Calu3 (cell line): ENCODE measurements around the gene PRRC2C. TPM values are rescaled to one million over a fixed set of nuclear protein-coding genes. Genes with fewer than 3 reads are reported as not detected.
"Not testable (repeated sequence)": the region's sequence is repeated elsewhere in the genome, so short reads cannot be mapped to it uniquely, and the experiment has no call there.

ENCODE experiments used
- Bru-seq: library from RNA; stranded (reverse); fragments of 400-500 nt; gene quantifications from one replicate; lab custom pipeline; 2021; lab: Mats Ljungman, UMichigan
- BruChase-seq, 2 experiments: library from RNA; stranded (reverse); fragments of 400-500 nt; gene quantifications; one replicate each; lab custom pipeline; 2021; lab: Mats Ljungman, UMichigan
- BruUV-seq: library from RNA; stranded (reverse); fragments of 400-500 nt; replicated peaks from 2 replicates; lab custom pipeline; 2021; lab: Mats Ljungman, UMichigan
- CTCF ChIA-PET: fragments of 300-600 bp; sonication (Branson Sonifier 250); formaldehyde crosslinking; loops from one replicate; lab custom pipeline; 2022; ENCODE audit warnings: antibody characterized with exemption; lab: Charles Lee
- DNase-seq: peaks from one replicate; pipeline ENCODE4 v3.0.0; 2022
- H3K27ac Mint-ChIP-seq: one replicate; pipeline ENCODE4 v1.8.0; 2022; ENCODE audit warnings: mixed read lengths; ENCODE audit not compliant: unreplicated experiment
- H3K27me3 Mint-ChIP-seq: one replicate; pipeline ENCODE4 v1.8.0; 2022; ENCODE audit warnings: mixed read lengths; ENCODE audit not compliant: unreplicated experiment
- H3K36me3 Mint-ChIP-seq: one replicate; pipeline ENCODE4 v1.8.0; 2022; ENCODE audit warnings: mild to moderate bottlenecking, moderate library complexity, mixed read lengths; ENCODE audit not compliant: insufficient read depth, unreplicated experiment
- H3K4me1 Mint-ChIP-seq: one replicate; pipeline ENCODE4 v1.8.0; 2022; ENCODE audit warnings: mild to moderate bottlenecking, low read depth, mixed read lengths; ENCODE audit not compliant: unreplicated experiment
- H3K4me3 Mint-ChIP-seq: one replicate; pipeline ENCODE4 v1.8.0; 2022; ENCODE audit warnings: mild to moderate bottlenecking, low read depth, moderate library complexity, mixed read lengths; ENCODE audit not compliant: unreplicated experiment
- H3K9me3 Mint-ChIP-seq: one replicate; pipeline ENCODE4 v1.8.0; 2022; ENCODE audit warnings: low read depth, mixed read lengths; ENCODE audit not compliant: unreplicated experiment
- CTCF ChIP-seq: fragments of 200-600 bp; IDR thresholded peaks from one replicate; pipeline ENCODE4 v1.8.0; 2022; ENCODE audit warnings: antibody characterized with exemption; ENCODE audit not compliant: unreplicated experiment
- intact Hi-C: fragments of 100-400 bp; cut with micrococcal nuclease; formaldehyde crosslinking; loops from one replicate; pipeline ENCODE4 v1.10.0; 2022; ENCODE audit not compliant: unreplicated experiment
- long read RNA-seq: library from polyadenylated mRNA; stranded (forward); transcript quantifications from one replicate; pipeline ENCODE4 v2.0.0, GENCODE V29; 2022
- total RNA-seq: library from RNA; stranded (reverse); gene quantifications from 2 replicates; pipeline ENCODE4 v1.2.3, GENCODE V29; 2022

The PRRC2C gene
- 227 and 238 TPM in 2 replicates for total RNA-seq
- Bru-seq, nascent RNA: percentile 98 among the genes with signal in this experiment
- BruChase-seq, experiment 1, labeled RNA remaining after a 6-hour chase: percentile 98 among the genes with signal in this experiment
- BruChase-seq, experiment 2, labeled RNA remaining after a 2-hour chase: percentile 98 among the genes with signal in this experiment
- long read RNA-seq, partial matches to known transcripts: 27 of 40 reads
- long read RNA-seq, other reads (novel, unspliced or antisense): 13 of 40 reads

DNA sequence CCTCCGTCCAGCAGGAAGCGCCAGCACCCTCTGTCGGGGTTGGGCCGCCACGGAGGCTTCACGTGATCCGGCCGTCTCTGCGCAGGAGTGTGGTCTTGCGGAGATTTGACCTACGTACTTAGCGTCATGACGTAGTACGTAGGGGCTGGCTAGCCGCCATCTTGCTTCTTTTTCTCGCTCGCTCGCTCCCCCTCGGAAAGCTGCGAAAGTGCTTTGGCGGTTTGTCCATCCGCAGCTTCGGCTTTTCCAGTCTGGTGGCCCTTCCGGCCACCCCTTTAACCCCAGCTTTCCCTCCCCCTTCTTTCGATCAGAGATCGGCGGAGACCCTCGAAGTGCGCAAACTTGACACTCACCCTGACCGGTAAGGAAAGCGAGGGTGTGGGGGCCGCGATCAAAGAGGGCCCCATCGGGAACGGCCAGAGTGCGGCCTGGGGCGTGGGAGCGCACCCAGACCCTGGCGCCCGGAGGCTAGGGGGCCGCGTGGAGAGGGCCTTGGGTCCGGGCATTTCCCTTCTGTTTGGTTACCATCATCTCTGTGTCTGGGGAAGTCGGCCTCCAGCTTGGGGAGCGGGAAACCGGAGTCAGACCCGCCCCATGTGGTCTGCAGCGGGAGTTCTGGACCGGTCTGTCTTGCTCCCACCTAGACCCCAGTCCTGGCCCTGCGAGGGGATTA, at the start of gene PRRC2C:
PRRC2C (plus strand) TSS at position 156 of the 673 bp plus-strand sequence. CDS start 26,559 bp downstream, outside the sequence.
- DNase-seq: peak; percentile 96

GRCh38 chr1:171438441-171438840, 46.9 kb upstream of the PRRC2C start:
- Mint-ChIP-seq H3K27ac (peak overlapping the region; percentile 41), H3K4me3 (no peak overlapping the region), H3K9me3 (peaks cover 2% of the 10 kb centered on the region), H3K4me1 (peaks cover 57% of the 10 kb centered on the region), H3K36me3 (no peaks in the 10 kb centered on the region), H3K27me3 (no peaks in the 10 kb centered on the region)
- intact Hi-C loops: no loop called here
- no TSS peak for BruUV-seq
- CTCF ChIA-PET: interaction anchor here (1.0 kb wide), 1 partner anchor 20 kb away, joined by 4 read pairs; no protein-coding TSS in a partner anchor
- no peak for TF ChIP-seq CTCF
- peak; percentile 80 for DNase-seq

More for the DNA sequence above, at the start of gene PRRC2C:
- Mint-ChIP-seq H3K9me3 (no peaks in the 10 kb centered on the region), H3K27me3 (no peaks in the 10 kb centered on the region), H3K4me3 (peak within 1 kb of the TSS; percentile 99), H3K27ac (peak within 1 kb of the TSS; percentile 99), H3K36me3 (peaks cover 48% of the 10 kb centered on the region), H3K4me1 (peaks cover 43% of the 10 kb centered on the region)
- CTCF ChIA-PET: interaction anchor here (0.9 to 1.8 kb wide), 9 partner anchors 12 to 257 kb away, joined by 3 to 6 read pairs (median 4); partner anchors contain the start of genes FMO4 and VAMP4
- intact Hi-C loops: loop anchor here (2.0 kb wide), 1 partner anchor 53 kb away; no protein-coding TSS in a partner anchor
- no TSS peak for BruUV-seq
- TF ChIP-seq CTCF: peak; percentile 49

GRCh38 chr1:171440201-171440600, 45.1 kb upstream of the PRRC2C start:
- H3K4me1 Mint-ChIP-seq: peaks cover 43% of the 10 kb centered on the region
- intact Hi-C loops, H3K4me3 Mint-ChIP-seq: not testable (repeated sequence)

GRCh38 chr1:171441278-171441895, 43.9 kb upstream of the PRRC2C start:
- DNase-seq, BruUV-seq, H3K36me3 Mint-ChIP-seq, intact Hi-C loops, H3K4me3 Mint-ChIP-seq, H3K27me3 Mint-ChIP-seq, H3K9me3 Mint-ChIP-seq: not testable (repeated sequence)
- Mint-ChIP-seq H3K27ac (peak overlapping the region; percentile 65), H3K4me1 (peaks cover 33% of the 10 kb centered on the region)
- CTCF ChIA-PET: interaction anchor here (1.0 to 1.6 kb wide), 4 partner anchors 22 to 128 kb away, joined by 3 to 6 read pairs (median 3); partner anchors contain the start of genes FMO4 and PRRC2C

More at GRCh38 chr1:171440201-171440600, 45.1 kb upstream of the PRRC2C start:
- H3K27me3 Mint-ChIP-seq, BruUV-seq, H3K9me3 Mint-ChIP-seq, H3K36me3 Mint-ChIP-seq, DNase-seq: not testable (repeated sequence)
- peak overlapping the region; percentile 62 for H3K27ac Mint-ChIP-seq
- CTCF ChIA-PET: interaction anchor here (0.7 to 1.6 kb wide), 3 partner anchors 23 to 187 kb away, joined by 3 to 7 read pairs (median 3); no protein-coding TSS in a partner anchor

DNA sequence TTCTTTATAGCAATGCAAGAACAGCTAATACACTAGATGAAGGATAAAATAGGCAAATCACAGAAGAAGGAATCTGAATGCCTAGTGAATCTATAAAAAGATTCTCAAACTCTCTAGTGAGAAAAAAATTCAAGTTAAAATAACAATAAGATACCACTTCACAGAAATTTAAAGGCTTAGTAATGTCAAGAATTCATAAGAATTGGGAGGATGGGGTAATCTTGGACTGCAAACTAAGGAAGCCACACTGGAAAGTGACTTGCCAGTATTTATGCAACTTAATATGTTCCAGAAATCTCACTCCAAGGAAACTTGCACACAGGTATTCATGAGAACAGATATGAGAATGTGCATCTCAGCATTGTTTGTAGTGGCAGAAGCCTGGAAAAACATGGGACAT, 38.9 kb upstream of the PRRC2C start:
- DNase-seq: no peak
- H3K36me3 Mint-ChIP-seq: no peaks in the 10 kb centered on the region
- peaks cover 2% of the 10 kb centered on the region for H3K4me1 Mint-ChIP-seq
- no peaks in the 10 kb centered on the region for H3K27me3 Mint-ChIP-seq
- CTCF ChIA-PET: no interaction called here
- no TSS peak for BruUV-seq
- H3K27ac Mint-ChIP-seq: no peak overlapping the region
- no peak overlapping the region for H3K4me3 Mint-ChIP-seq
- no peak for TF ChIP-seq CTCF
- intact Hi-C loops: no loop called here
- H3K9me3 Mint-ChIP-seq: no peaks in the 10 kb centered on the region
